Measurements from ENCODE around the gene CLDN24. TPM values are rescaled to one million over a fixed set of nuclear protein-coding genes. Genes with fewer than 3 reads are reported as not detected.

Gene CLDN24
- total and polyA plus RNA-seq, 4 donors = 0.08 TPM; not detected in 3

DNA sequence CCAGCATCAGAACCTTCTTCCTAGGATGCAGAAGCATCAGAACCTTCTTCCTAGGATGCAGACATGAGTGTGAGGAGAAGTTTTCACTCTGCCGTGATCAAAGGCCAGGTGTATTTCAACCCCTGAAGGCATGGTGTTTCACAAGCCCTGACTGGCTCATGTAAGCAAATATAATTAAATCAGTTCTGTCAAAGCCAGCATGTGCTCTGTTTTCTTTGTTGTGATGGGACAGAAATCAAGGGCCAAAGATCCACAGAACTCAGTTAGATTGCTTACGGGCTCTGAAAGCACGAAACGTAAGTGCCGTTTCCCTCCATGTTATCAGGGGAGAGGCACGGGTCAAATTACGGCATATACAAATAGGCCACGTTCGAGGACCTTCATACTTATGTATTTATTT lies 32.0 kb upstream of the CLDN24 start:
- Histone ChIP-seq H3K27ac (ENCODE audit: low read depth in 1 of 2, low read length in 1 of 2) (no peak overlapping the region), H3K27me3 (ENCODE audit: control insufficient read depth in 3 of 3, insufficient read depth in 3 of 3, low read length in 2 of 3) (no peaks in the 10 kb centered on the region), H3K9me3 (ENCODE audit: control insufficient read depth in 4 of 4, insufficient read depth in 3 of 4, low read length in 3 of 4) (no peaks in the 10 kb centered on the region), H3K4me3 (no peak overlapping the region), H3K36me3 (ENCODE audit: control insufficient read depth in 4 of 4, insufficient read depth in 4 of 4, low read length in 4 of 4) (no peaks in the 10 kb centered on the region), H3K4me1 (ENCODE audit: control insufficient read depth in 5 of 5, insufficient read depth in 5 of 5, low read length in 5 of 5) (no peaks in the 10 kb centered on the region), H3K9ac (ENCODE audit: insufficient read depth in 1 of 2, low read length in 2 of 2) (no peak overlapping the region)
- ATAC-seq (ENCODE audit: insufficient read depth, low FRiP score) (no peak), DNase-seq (peak in 2 of 3 donors; percentile 18 to 47)
- no peak for TF ChIP-seq CTCF (IDR thresholded peaks at IDR 0.05; ENCODE audit: control extremely low read depth, extremely low read depth)
- 58 to 77% methylated on average over 9 of the region's 9 CpGs for WGBS, 2 donors

- DNase-seq (no peak), ATAC-seq (ENCODE audit: insufficient read depth, low FRiP score) (no peak)
- TF ChIP-seq CTCF (IDR thresholded peaks at IDR 0.05; ENCODE audit: control extremely low read depth, extremely low read depth) = no peak
- peaks cover 0 to 3% (median 0%) of the 10 kb centered on the region in 5 donors for H3K4me1 ChIP-seq (ENCODE audit: control insufficient read depth in 5 of 5, insufficient read depth in 5 of 5, low read length in 5 of 5)
- no peak overlapping the region for H3K4me3 ChIP-seq
- H3K36me3 ChIP-seq (ENCODE audit: control insufficient read depth in 4 of 4, insufficient read depth in 4 of 4, low read length in 4 of 4) = no peaks in the 10 kb centered on the region
- no peak overlapping the region for H3K27ac ChIP-seq (ENCODE audit: low read depth in 1 of 2, low read length in 1 of 2)
- H3K9me3 ChIP-seq (ENCODE audit: control insufficient read depth in 4 of 4, insufficient read depth in 3 of 4, low read length in 3 of 4) = peaks cover 0 to under 1% (median 0%) of the 10 kb centered on the region in 4 donors
- no peaks in the 10 kb centered on the region for H3K27me3 ChIP-seq (ENCODE audit: control insufficient read depth in 3 of 3, insufficient read depth in 3 of 3, low read length in 2 of 3)
- H3K9ac ChIP-seq (ENCODE audit: insufficient read depth in 1 of 2, low read length in 2 of 2) = no peak overlapping the region
- WGBS, 2 donors = 86 to 91% methylated on average over 8 of the region's 8 CpGs
These were observed 31.3 kb upstream of the CLDN24 start for GRCh38 chr4:183353557-183353956.

DNA sequence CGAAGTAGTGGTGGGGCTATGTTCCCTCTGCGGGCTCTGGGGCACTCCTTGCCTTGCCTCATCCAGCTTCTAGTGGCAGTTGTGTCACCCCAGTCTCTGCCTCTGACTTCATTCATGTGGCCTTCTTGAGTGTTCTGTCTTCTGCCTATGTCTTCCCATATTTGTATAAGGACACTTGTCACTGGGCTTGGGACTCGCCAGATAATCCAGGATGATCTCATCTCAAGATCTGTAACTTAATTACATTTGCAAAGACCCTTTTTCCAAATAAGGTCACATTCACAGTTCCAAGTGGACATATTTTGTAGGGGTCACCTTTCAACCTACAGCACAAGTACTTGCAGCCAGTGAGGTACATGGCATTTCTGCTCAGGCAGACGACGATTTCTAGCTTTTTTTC lies 30.3 kb upstream of the CLDN24 start:
- no peak for ATAC-seq (ENCODE audit: insufficient read depth, low FRiP score)

More for the DNA sequence above, 30.3 kb upstream of the CLDN24 start:
- no peak for TF ChIP-seq CTCF (IDR thresholded peaks at IDR 0.05; ENCODE audit: control extremely low read depth, extremely low read depth)
- Histone ChIP-seq H3K9me3 (ENCODE audit: control insufficient read depth in 4 of 4, insufficient read depth in 3 of 4, low read length in 3 of 4) (peaks cover 0 to 1% (median 0%) of the 10 kb centered on the region in 4 donors), H3K9ac (ENCODE audit: insufficient read depth in 1 of 2, low read length in 2 of 2) (no peak overlapping the region), H3K27ac (ENCODE audit: low read depth in 1 of 2, low read length in 1 of 2) (no peak overlapping the region), H3K27me3 (ENCODE audit: control insufficient read depth in 3 of 3, insufficient read depth in 3 of 3, low read length in 2 of 3) (no peaks in the 10 kb centered on the region), H3K4me3 (no peak overlapping the region), H3K36me3 (ENCODE audit: control insufficient read depth in 4 of 4, insufficient read depth in 4 of 4, low read length in 4 of 4) (no peaks in the 10 kb centered on the region), H3K4me1 (ENCODE audit: control insufficient read depth in 5 of 5, insufficient read depth in 5 of 5, low read length in 5 of 5) (peaks cover 0 to 4% (median 0%) of the 10 kb centered on the region in 5 donors)
- 85 to 91% methylated on average over 5 of the region's 5 CpGs for WGBS, 2 donors
- no peak for DNase-seq

Data from lung (tissue), 12 donors.